Measurements from ENCODE around the gene LSM14A. TPM values are rescaled to one million over a fixed set of nuclear protein-coding genes. Genes with fewer than 3 reads are reported as not detected.
"Not testable (repeated sequence)": the region's sequence is repeated elsewhere in the genome, so short reads cannot be mapped to it uniquely, and the experiment has no call there.

Gene LSM14A
- total RNA-seq, 1 experiment from 2014 or later, result 61.4 TPM

- peaks cover 13% of the 10 kb centered on the region for H3K36me3 ChIP-seq
- no peaks in the 10 kb centered on the region for H3K9me3 ChIP-seq (replicated peaks)
- DNase-seq (ENCODE audit: low read depth in 1 of 2, low spot score in 2 of 2), result no peak
- no peaks in the 10 kb centered on the region for H3K27me3 ChIP-seq (replicated peaks)
- no peak overlapping the region for H3K4me3 ChIP-seq
- peaks cover 11% of the 10 kb centered on the region for H3K4me1 ChIP-seq (replicated peaks)
- no peak overlapping the region for H3K27ac ChIP-seq
These were observed 17.1 kb downstream of the LSM14A start for GRCh38 chr19:34189199-34189916.

GRCh38 chr19:34189917-34190425, 17.7 kb downstream of the LSM14A start:
- no peaks in the 10 kb centered on the region for H3K27me3 ChIP-seq (replicated peaks)
- no peak overlapping the region for H3K4me3 ChIP-seq
- H3K27ac ChIP-seq, result no peak overlapping the region
- no peaks in the 10 kb centered on the region for H3K9me3 ChIP-seq (replicated peaks)
- peaks cover 13% of the 10 kb centered on the region for H3K4me1 ChIP-seq (replicated peaks)
- peaks cover 16% of the 10 kb centered on the region for H3K36me3 ChIP-seq
- no peak for DNase-seq (ENCODE audit: low read depth in 1 of 2, low spot score in 2 of 2)

- no peak for DNase-seq (ENCODE audit: low read depth in 1 of 2, low spot score in 2 of 2)
- Histone ChIP-seq H3K9me3 (replicated peaks) (no peaks in the 10 kb centered on the region), H3K4me3 (no peak overlapping the region)
These were observed 19.2 kb downstream of the LSM14A start for GRCh38 chr19:34191355-34191962.

GRCh38 chr19:34193439-34193838, 21.1 kb downstream of the LSM14A start:
- H3K27ac ChIP-seq, result no peak overlapping the region
- no peaks in the 10 kb centered on the region for H3K9me3 ChIP-seq (replicated peaks)
- peaks cover 13% of the 10 kb centered on the region for H3K4me1 ChIP-seq (replicated peaks)
- H3K4me3 ChIP-seq, result no peak overlapping the region
- no peaks in the 10 kb centered on the region for H3K27me3 ChIP-seq (replicated peaks)
- H3K36me3 ChIP-seq, result peaks cover 48% of the 10 kb centered on the region
- DNase-seq (ENCODE audit: low read depth in 1 of 2, low spot score in 2 of 2), result no peak

More at GRCh38 chr19:34191355-34191962, 19.2 kb downstream of the LSM14A start:
- no peaks in the 10 kb centered on the region for H3K27me3 ChIP-seq (replicated peaks)
- peaks cover 31% of the 10 kb centered on the region for H3K36me3 ChIP-seq
- H3K4me1 ChIP-seq (replicated peaks), result peaks cover 13% of the 10 kb centered on the region
- H3K27ac ChIP-seq, result no peak overlapping the region

GRCh38 chr19:34193876-34194275, 21.6 kb downstream of the LSM14A start:
- H3K27me3 ChIP-seq (replicated peaks), result no peaks in the 10 kb centered on the region
- peak; percentile 27 to 55 for DNase-seq (ENCODE audit: low read depth in 1 of 2, low spot score in 2 of 2)
- H3K4me1 ChIP-seq (replicated peaks), result peaks cover 13% of the 10 kb centered on the region
- H3K27ac ChIP-seq, result no peak overlapping the region
- H3K4me3 ChIP-seq, result no peak overlapping the region
- peaks cover 53% of the 10 kb centered on the region for H3K36me3 ChIP-seq
- no peaks in the 10 kb centered on the region for H3K9me3 ChIP-seq (replicated peaks)

- no peak for DNase-seq (ENCODE audit: low read depth in 1 of 2, low spot score in 2 of 2)
- peaks cover 62% of the 10 kb centered on the region for H3K36me3 ChIP-seq
- H3K27ac ChIP-seq, result no peak overlapping the region
These were observed 28.8 kb downstream of the LSM14A start for GRCh38 chr19:34201133-34201532.

GRCh38 chr19:34205324-34205723, 33.0 kb downstream of the LSM14A start:
- peaks cover 55% of the 10 kb centered on the region for H3K36me3 ChIP-seq
- H3K4me3 ChIP-seq; H3K9me3 ChIP-seq (replicated peaks); H3K4me1 ChIP-seq (replicated peaks); DNase-seq (ENCODE audit: low read depth in 1 of 2, low spot score in 2 of 2); H3K27me3 ChIP-seq (replicated peaks); H3K27ac ChIP-seq: not testable (repeated sequence)

More at GRCh38 chr19:34201133-34201532, 28.8 kb downstream of the LSM14A start:
- H3K9me3 ChIP-seq (replicated peaks), result no peaks in the 10 kb centered on the region
- no peaks in the 10 kb centered on the region for H3K4me1 ChIP-seq (replicated peaks)
- no peaks in the 10 kb centered on the region for H3K27me3 ChIP-seq (replicated peaks)
- no peak overlapping the region for H3K4me3 ChIP-seq

GRCh38 chr19:34208291-34208884, 36.1 kb downstream of the LSM14A start:
- Histone ChIP-seq H3K36me3 (peaks cover 69% of the 10 kb centered on the region), H3K4me3 (no peak overlapping the region), H3K9me3 (replicated peaks) (no peaks in the 10 kb centered on the region), H3K27ac (no peak overlapping the region), H3K27me3 (replicated peaks) (no peaks in the 10 kb centered on the region), H3K4me1 (replicated peaks) (0 out of 2 replicates have a peak, but pooled peaks cover 4% of the 10 kb centered on the region)
- no peak for DNase-seq (ENCODE audit: low read depth in 1 of 2, low spot score in 2 of 2)

GRCh38 chr19:34209726-34210125, 37.4 kb downstream of the LSM14A start:
- no peaks in the 10 kb centered on the region for H3K27me3 ChIP-seq (replicated peaks)
- H3K36me3 ChIP-seq, result peaks cover 74% of the 10 kb centered on the region
- 0 out of 2 replicates have a peak, but pooled peaks cover 4% of the 10 kb centered on the region for H3K4me1 ChIP-seq (replicated peaks)
- no peaks in the 10 kb centered on the region for H3K9me3 ChIP-seq (replicated peaks)
- H3K4me3 ChIP-seq, result no peak overlapping the region
- no peak overlapping the region for H3K27ac ChIP-seq
- DNase-seq (ENCODE audit: low read depth in 1 of 2, low spot score in 2 of 2), result no peak

- no peaks in the 10 kb centered on the region for H3K27me3 ChIP-seq (replicated peaks)
- no peak overlapping the region for H3K4me3 ChIP-seq
- H3K36me3 ChIP-seq, result peaks cover 66% of the 10 kb centered on the region
- H3K4me1 ChIP-seq (replicated peaks), result peaks cover 17% of the 10 kb centered on the region
- H3K27ac ChIP-seq, result no peak overlapping the region
- DNase-seq (ENCODE audit: low read depth in 1 of 2, low spot score in 2 of 2), result no peak
- H3K9me3 ChIP-seq (replicated peaks), result no peaks in the 10 kb centered on the region
These were observed 41.0 kb downstream of the LSM14A start for GRCh38 chr19:34213283-34213682.

GRCh38 chr19:34214040-34214439, 41.7 kb downstream of the LSM14A start:
- DNase-seq (ENCODE audit: low read depth in 1 of 2, low spot score in 2 of 2), result no peak
- Histone ChIP-seq H3K9me3 (replicated peaks) (no peaks in the 10 kb centered on the region), H3K4me1 (replicated peaks) (peaks cover 24% of the 10 kb centered on the region), H3K27me3 (replicated peaks) (no peaks in the 10 kb centered on the region), H3K4me3 (no peak overlapping the region), H3K36me3 (peaks cover 64% of the 10 kb centered on the region), H3K27ac (no peak overlapping the region)

GRCh38 chr19:34215006-34215665, 42.8 kb downstream of the LSM14A start:
- DNase-seq (ENCODE audit: low read depth in 1 of 2, low spot score in 2 of 2), result no peak
- Histone ChIP-seq H3K36me3 (peaks cover 67% of the 10 kb centered on the region), H3K9me3 (replicated peaks) (no peaks in the 10 kb centered on the region), H3K4me3 (no peak overlapping the region), H3K27ac (no peak overlapping the region), H3K27me3 (replicated peaks) (no peaks in the 10 kb centered on the region), H3K4me1 (replicated peaks) (peaks cover 20% of the 10 kb centered on the region)

GRCh38 chr19:34215666-34216038, 43.3 kb downstream of the LSM14A start:
- DNase-seq (ENCODE audit: low read depth in 1 of 2, low spot score in 2 of 2), result no peak
- H3K9me3 ChIP-seq (replicated peaks), result no peaks in the 10 kb centered on the region
- H3K36me3 ChIP-seq, result peaks cover 67% of the 10 kb centered on the region
- H3K4me1 ChIP-seq (replicated peaks), result peaks cover 20% of the 10 kb centered on the region
- no peak overlapping the region for H3K4me3 ChIP-seq
- H3K27ac ChIP-seq, result no peak overlapping the region
- H3K27me3 ChIP-seq (replicated peaks), result no peaks in the 10 kb centered on the region
